Suprapubic skin (tissue), 3 donors: ENCODE measurements around the gene RNU11.

ENCODE experiments used
- CTCF ChIP-seq, 2 donors: fragments of 200-600 bp in 1 of 2; fragments of 450-650 bp in 1 of 2; sonication (generic) in 1 of 2; IDR thresholded peaks; one replicate each; pipeline ENCODE4 v1.5.1; 2016 to 2019; ENCODE audit warnings: antibody characterized with exemption in 2 of 2, mild to moderate bottlenecking in 1 of 2, moderate library complexity in 1 of 2
- POLR2AphosphoS5 ChIP-seq, 3 donors: sonication (generic); formaldehyde crosslinking; IDR thresholded peaks; one replicate each; pipeline ENCODE4 v1.6.1; 2017; ENCODE audit warnings: antibody characterized with exemption in 3 of 3

DNA sequence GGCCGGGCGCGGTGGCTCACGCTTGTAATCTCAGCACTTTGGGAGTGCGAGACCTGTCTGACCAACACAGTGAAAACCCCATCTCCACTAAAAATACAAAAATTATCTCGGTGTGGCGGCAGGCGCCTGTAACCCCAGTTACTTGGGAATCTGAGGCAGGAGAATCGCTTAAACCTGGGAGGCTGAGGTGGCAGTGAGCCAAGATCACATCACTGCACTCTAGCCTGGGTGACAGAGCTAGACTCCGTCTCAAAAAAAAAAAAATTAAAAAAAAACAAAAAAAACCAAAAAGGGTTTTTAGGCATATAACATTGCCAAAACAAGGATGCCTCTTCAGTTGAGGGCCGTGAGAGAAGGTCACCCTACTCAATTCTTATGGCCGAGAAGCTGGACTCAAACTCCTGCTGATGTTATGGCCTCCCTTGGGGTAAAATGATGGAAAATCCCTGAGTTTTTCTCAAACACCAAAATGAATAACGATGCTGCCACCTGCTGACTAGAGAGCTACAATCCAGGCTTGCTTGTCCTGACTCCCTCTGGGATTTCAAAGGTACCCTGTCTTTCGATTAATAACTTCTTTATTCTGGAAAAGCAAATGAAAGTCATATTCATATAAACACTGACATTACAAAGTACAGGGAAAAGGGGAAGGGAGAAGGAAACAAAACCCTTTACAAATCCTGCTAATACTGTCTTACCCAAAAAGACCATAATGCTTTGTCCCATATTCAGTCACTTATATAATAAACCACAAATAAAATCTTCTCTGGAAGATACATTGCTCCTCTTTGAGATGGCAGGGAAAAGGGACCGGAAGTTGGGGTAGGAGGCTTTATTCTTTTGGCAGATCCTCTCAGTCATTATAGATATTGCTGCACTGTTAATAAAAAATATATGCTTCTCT is 45.6 kb upstream of the RNU11 start:
- TF ChIP-seq POLR2AphosphoS5 (IDR thresholded peaks at IDR 0.05) (no peak), CTCF (IDR thresholded peaks at IDR 0.05) (peak; percentile 37 to 43)
